Hepatocyte (in vitro differentiated cells): ENCODE results near the gene BCAR1.

Source experiments
- EZH2 ChIP-seq: fragments of 200-600 bp; sonication (generic); IDR thresholded peaks from 2 replicates; pipeline ENCODE4 v1.6.1; 2016; ENCODE audit warnings: antibody characterized with exemption, mild to moderate bottlenecking, borderline replicate concordance
- EZH2phosphoT487 ChIP-seq: fragments of 200-600 bp; sonication (generic); IDR thresholded peaks from one replicate; pipeline ENCODE4 v1.6.1; 2018; ENCODE audit warnings: antibody characterized with exemption, mild to moderate bottlenecking, low read depth, moderate library complexity; ENCODE audit not compliant: unreplicated experiment, severe bottlenecking
- TF ChIP-seq, protein P1 (sequence below): fragments of 200-600 bp; sonication (generic); IDR thresholded peaks from 2 replicates; pipeline ENCODE4 v1.5.1; 2016; ENCODE audit warnings: antibody characterized with exemption, mild to moderate bottlenecking; ENCODE audit not compliant: poor library complexity

DNA sequence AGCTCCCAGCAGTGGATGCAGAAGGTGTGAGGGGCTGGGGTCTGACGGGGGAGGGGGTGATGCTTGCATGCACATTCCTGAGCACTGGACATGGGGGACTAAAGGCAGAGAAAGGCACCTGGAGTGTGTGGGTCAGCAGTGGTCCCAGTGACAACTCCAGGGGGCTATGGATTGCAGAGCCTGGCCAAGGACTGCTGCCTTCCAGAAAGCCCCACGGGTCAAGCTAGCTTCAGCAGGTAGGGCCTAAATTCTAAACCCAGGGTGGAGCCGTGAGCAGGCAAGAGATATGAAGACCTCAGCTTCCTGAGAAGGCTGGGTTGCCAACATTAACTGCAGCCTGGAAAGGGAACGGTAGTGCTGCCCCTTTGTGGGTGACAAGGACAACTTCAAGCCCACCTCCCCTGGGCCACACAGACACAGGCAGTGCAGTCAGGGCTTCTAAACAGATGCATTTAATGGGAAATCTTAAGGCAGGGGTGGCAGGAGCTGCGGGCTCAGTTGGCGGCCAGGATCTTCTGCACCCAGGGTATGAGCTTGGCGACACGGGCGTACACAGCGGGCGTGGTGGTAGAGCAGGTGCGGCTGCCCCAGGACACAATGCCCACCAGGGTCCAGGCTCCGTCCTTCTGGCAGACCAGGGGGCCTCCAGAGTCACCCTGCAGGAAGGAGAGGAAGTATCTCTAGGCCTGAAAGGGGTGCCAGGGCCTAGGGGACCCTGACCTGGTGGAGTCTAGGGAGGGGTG lies 47.6 kb downstream of the BCAR1 start:
- TF ChIP-seq EZH2 (no peak), EZH2phosphoT487 (no peak)
- TF ChIP-seq, protein P1, sequence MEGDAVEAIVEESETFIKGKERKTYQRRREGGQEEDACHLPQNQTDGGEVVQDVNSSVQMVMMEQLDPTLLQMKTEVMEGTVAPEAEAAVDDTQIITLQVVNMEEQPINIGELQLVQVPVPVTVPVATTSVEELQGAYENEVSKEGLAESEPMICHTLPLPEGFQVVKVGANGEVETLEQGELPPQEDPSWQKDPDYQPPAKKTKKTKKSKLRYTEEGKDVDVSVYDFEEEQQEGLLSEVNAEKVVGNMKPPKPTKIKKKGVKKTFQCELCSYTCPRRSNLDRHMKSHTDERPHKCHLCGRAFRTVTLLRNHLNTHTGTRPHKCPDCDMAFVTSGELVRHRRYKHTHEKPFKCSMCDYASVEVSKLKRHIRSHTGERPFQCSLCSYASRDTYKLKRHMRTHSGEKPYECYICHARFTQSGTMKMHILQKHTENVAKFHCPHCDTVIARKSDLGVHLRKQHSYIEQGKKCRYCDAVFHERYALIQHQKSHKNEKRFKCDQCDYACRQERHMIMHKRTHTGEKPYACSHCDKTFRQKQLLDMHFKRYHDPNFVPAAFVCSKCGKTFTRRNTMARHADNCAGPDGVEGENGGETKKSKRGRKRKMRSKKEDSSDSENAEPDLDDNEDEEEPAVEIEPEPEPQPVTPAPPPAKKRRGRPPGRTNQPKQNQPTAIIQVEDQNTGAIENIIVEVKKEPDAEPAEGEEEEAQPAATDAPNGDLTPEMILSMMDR, result no peak
